IPS-15b (cell line): ENCODE results near the gene SRSF3.

ENCODE experiments used
- H3K27me3 ChIP-seq: one replicate; pipeline ENCODE4 v1.6.1; 2013; ENCODE audit warnings: low read length; ENCODE audit not compliant: control insufficient read depth, insufficient read depth
- H3K36me3 ChIP-seq: one replicate; pipeline ENCODE4 v1.6.1; 2013; ENCODE audit warnings: low read length; ENCODE audit not compliant: control insufficient read depth, insufficient read depth
- H3K4me1 ChIP-seq: one replicate; pipeline ENCODE4 v1.6.1; 2013; ENCODE audit warnings: mild to moderate bottlenecking, low read length; ENCODE audit not compliant: control insufficient read depth, insufficient read depth
- H3K4me3 ChIP-seq: one replicate; pipeline ENCODE4 v1.5.1; 2013; ENCODE audit warnings: low read depth, low read length
- H3K9ac ChIP-seq: one replicate; pipeline ENCODE4 v1.6.1; 2013; ENCODE audit warnings: low read depth, mild to moderate bottlenecking, low read length
- H3K9me3 ChIP-seq: one replicate; pipeline ENCODE4 v1.6.1; 2013; ENCODE audit warnings: mild to moderate bottlenecking, low read length; ENCODE audit not compliant: control insufficient read depth, insufficient read depth

Gene SRSF3

GRCh38 chr6:36633915-36634314, 39.8 kb downstream of the SRSF3 start:
- H3K4me1 ChIP-seq, result no peaks in the 10 kb centered on the region
- no peak overlapping the region for H3K4me3 ChIP-seq
- H3K9me3 ChIP-seq, result no peaks in the 10 kb centered on the region
- no peaks in the 10 kb centered on the region for H3K36me3 ChIP-seq
- H3K27me3 ChIP-seq, result no peaks in the 10 kb centered on the region
- H3K9ac ChIP-seq, result no peak overlapping the region

- H3K4me3 ChIP-seq, result no peak overlapping the region
- no peaks in the 10 kb centered on the region for H3K27me3 ChIP-seq
- no peaks in the 10 kb centered on the region for H3K36me3 ChIP-seq
- no peaks in the 10 kb centered on the region for H3K4me1 ChIP-seq
- H3K9me3 ChIP-seq, result no peaks in the 10 kb centered on the region
- H3K9ac ChIP-seq, result no peak overlapping the region
Measured at GRCh38 chr6:36634317-36635108, 40.4 kb downstream of the SRSF3 start.

GRCh38 chr6:36636283-36636682, 42.1 kb downstream of the SRSF3 start:
- no peak overlapping the region for H3K9ac ChIP-seq
- no peaks in the 10 kb centered on the region for H3K4me1 ChIP-seq
- H3K9me3 ChIP-seq, result no peaks in the 10 kb centered on the region
- no peak overlapping the region for H3K4me3 ChIP-seq
- H3K36me3 ChIP-seq, result no peaks in the 10 kb centered on the region
- H3K27me3 ChIP-seq, result no peaks in the 10 kb centered on the region

GRCh38 chr6:36636687-36637418, 42.7 kb downstream of the SRSF3 start:
- Histone ChIP-seq H3K27me3 (no peaks in the 10 kb centered on the region), H3K36me3 (no peaks in the 10 kb centered on the region), H3K4me3 (no peak overlapping the region), H3K9ac (peak overlapping the region; percentile 24), H3K9me3 (no peaks in the 10 kb centered on the region), H3K4me1 (no peaks in the 10 kb centered on the region)

GRCh38 chr6:36638579-36638978, 44.4 kb downstream of the SRSF3 start:
- H3K9me3 ChIP-seq, result no peaks in the 10 kb centered on the region
- no peaks in the 10 kb centered on the region for H3K36me3 ChIP-seq
- no peaks in the 10 kb centered on the region for H3K4me1 ChIP-seq
- no peaks in the 10 kb centered on the region for H3K27me3 ChIP-seq
- no peak overlapping the region for H3K4me3 ChIP-seq
- H3K9ac ChIP-seq, result no peak overlapping the region

- H3K27me3 ChIP-seq, result no peaks in the 10 kb centered on the region
- H3K4me3 ChIP-seq, result no peak overlapping the region
- H3K4me1 ChIP-seq, result no peaks in the 10 kb centered on the region
- H3K9me3 ChIP-seq, result no peaks in the 10 kb centered on the region
- H3K9ac ChIP-seq, result no peak overlapping the region
- no peaks in the 10 kb centered on the region for H3K36me3 ChIP-seq
Measured at GRCh38 chr6:36639171-36639808, 45.1 kb downstream of the SRSF3 start.

GRCh38 chr6:36641543-36641942, 47.4 kb downstream of the SRSF3 start:
- no peaks in the 10 kb centered on the region for H3K9me3 ChIP-seq
- no peak overlapping the region for H3K4me3 ChIP-seq
- no peaks in the 10 kb centered on the region for H3K27me3 ChIP-seq
- H3K36me3 ChIP-seq, result no peaks in the 10 kb centered on the region
- no peak overlapping the region for H3K9ac ChIP-seq
- no peaks in the 10 kb centered on the region for H3K4me1 ChIP-seq

- Histone ChIP-seq H3K9me3 (no peaks in the 10 kb centered on the region), H3K9ac (peak overlapping the region; percentile 12), H3K4me3 (no peak overlapping the region), H3K4me1 (no peaks in the 10 kb centered on the region), H3K36me3 (no peaks in the 10 kb centered on the region), H3K27me3 (no peaks in the 10 kb centered on the region)
Measured at GRCh38 chr6:36642913-36643817, 49.0 kb downstream of the SRSF3 start.

GRCh38 chr6:36643977-36644376, 49.8 kb downstream of the SRSF3 start:
- H3K4me3 ChIP-seq, result no peak overlapping the region
- no peaks in the 10 kb centered on the region for H3K9me3 ChIP-seq
- no peak overlapping the region for H3K9ac ChIP-seq

GRCh38 chr6:36649086-36649485, 54.9 kb downstream of the SRSF3 start:
- peaks cover 2% of the 10 kb centered on the region for H3K4me1 ChIP-seq

More at GRCh38 chr6:36643977-36644376, 49.8 kb downstream of the SRSF3 start:
- no peaks in the 10 kb centered on the region for H3K36me3 ChIP-seq
- no peaks in the 10 kb centered on the region for H3K27me3 ChIP-seq
- H3K4me1 ChIP-seq, result no peaks in the 10 kb centered on the region

More at GRCh38 chr6:36649086-36649485, 54.9 kb downstream of the SRSF3 start:
- H3K9ac ChIP-seq, result no peak overlapping the region
- H3K36me3 ChIP-seq, result no peaks in the 10 kb centered on the region
- H3K27me3 ChIP-seq, result no peaks in the 10 kb centered on the region
- H3K9me3 ChIP-seq, result no peaks in the 10 kb centered on the region
- H3K4me3 ChIP-seq, result no peak overlapping the region
